ENCODE results near the gene NHSL1. TPM values are rescaled to one million over a fixed set of nuclear protein-coding genes. Genes with fewer than 3 reads are reported as not detected.

NHSL1 gene
- total and polyA plus RNA-seq, 9 of the 15 experiments (the other 6 are each of a cell fraction or from before 2014, with no cell fraction given), result 0.09 to 0.20 TPM; not detected in 7

GRCh38 chr6:138403324-138403800 lies 95.9 kb downstream of the NHSL1 start (continued):
- TF ChIP-seq SMC3 (conservative IDR thresholded peaks at IDR 0.05; ENCODE audit: insufficient read depth, low read depth, low read length) (no peak), ZNF280A (IDR thresholded peaks at IDR 0.05; ENCODE audit: low read depth, partially characterized antibody) (no peak), MTA2 (IDR thresholded peaks at IDR 0.05; ENCODE audit: low read depth) (no peak), RNF2 (IDR thresholded peaks at IDR 0.05) (no peak), ASH1L (IDR thresholded peaks at IDR 0.05; ENCODE audit: borderline replicate concordance, low read depth, partially characterized antibody) (no peak), ZBTB1 (CRISPR knock-in tag; IDR thresholded peaks at IDR 0.05; ENCODE audit: borderline replicate concordance, low read depth) (no peak), ZNF232 (CRISPR knock-in tag; IDR thresholded peaks at IDR 0.05) (no peak), MLX (CRISPR knock-in tag; conservative IDR thresholded peaks at IDR 0.05) (no peak), MEF2A (IDR thresholded peaks at IDR 0.05; ENCODE audit: control insufficient read depth, low read depth, low read length) (no peak), RBM15 (IDR thresholded peaks at IDR 0.05; ENCODE audit: insufficient read depth, low read length) (no peak), ZNF212 (CRISPR knock-in tag; IDR thresholded peaks at IDR 0.05) (0 out of 2 replicates have a peak, but pooled peaks have one; percentile 47), CHD4 (IDR thresholded peaks at IDR 0.05; ENCODE audit: insufficient read depth, insufficient replicate concordance, low read depth, low read length, poor library complexity, severe bottlenecking) (no peak), HIVEP1 (CRISPR knock-in tag; IDR thresholded peaks at IDR 0.05) (0 out of 2 replicates have a peak, but pooled peaks have one; percentile 40)
- TF ChIP-seq, protein P1, sequence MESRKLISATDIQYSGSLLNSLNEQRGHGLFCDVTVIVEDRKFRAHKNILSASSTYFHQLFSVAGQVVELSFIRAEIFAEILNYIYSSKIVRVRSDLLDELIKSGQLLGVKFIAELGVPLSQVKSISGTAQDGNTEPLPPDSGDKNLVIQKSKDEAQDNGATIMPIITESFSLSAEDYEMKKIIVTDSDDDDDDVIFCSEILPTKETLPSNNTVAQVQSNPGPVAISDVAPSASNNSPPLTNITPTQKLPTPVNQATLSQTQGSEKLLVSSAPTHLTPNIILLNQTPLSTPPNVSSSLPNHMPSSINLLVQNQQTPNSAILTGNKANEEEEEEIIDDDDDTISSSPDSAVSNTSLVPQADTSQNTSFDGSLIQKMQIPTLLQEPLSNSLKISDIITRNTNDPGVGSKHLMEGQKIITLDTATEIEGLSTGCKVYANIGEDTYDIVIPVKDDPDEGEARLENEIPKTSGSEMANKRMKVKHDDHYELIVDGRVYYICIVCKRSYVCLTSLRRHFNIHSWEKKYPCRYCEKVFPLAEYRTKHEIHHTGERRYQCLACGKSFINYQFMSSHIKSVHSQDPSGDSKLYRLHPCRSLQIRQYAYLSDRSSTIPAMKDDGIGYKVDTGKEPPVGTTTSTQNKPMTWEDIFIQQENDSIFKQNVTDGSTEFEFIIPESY (CRISPR knock-in tag; IDR thresholded peaks at IDR 0.05), result no peak
- TF ChIP-seq, protein P2, sequence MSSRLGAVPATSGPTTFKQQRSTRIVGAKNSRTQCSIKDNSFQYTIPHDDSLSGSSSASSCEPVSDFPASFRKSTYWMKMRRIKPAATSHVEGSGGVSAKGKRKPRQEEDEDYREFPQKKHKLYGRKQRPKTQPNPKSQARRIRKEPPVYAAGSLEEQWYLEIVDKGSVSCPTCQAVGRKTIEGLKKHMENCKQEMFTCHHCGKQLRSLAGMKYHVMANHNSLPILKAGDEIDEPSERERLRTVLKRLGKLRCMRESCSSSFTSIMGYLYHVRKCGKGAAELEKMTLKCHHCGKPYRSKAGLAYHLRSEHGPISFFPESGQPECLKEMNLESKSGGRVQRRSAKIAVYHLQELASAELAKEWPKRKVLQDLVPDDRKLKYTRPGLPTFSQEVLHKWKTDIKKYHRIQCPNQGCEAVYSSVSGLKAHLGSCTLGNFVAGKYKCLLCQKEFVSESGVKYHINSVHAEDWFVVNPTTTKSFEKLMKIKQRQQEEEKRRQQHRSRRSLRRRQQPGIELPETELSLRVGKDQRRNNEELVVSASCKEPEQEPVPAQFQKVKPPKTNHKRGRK (tag; IDR thresholded peaks at IDR 0.05), result no peak
- TF ChIP-seq, protein P3, sequence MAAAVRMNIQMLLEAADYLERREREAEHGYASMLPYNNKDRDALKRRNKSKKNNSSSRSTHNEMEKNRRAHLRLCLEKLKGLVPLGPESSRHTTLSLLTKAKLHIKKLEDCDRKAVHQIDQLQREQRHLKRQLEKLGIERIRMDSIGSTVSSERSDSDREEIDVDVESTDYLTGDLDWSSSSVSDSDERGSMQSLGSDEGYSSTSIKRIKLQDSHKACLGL (CRISPR knock-in tag; IDR thresholded peaks at IDR 0.05; ENCODE audit: borderline replicate concordance, poor library complexity, severe bottlenecking), result no peak
- TF ChIP-seq, protein P4, sequence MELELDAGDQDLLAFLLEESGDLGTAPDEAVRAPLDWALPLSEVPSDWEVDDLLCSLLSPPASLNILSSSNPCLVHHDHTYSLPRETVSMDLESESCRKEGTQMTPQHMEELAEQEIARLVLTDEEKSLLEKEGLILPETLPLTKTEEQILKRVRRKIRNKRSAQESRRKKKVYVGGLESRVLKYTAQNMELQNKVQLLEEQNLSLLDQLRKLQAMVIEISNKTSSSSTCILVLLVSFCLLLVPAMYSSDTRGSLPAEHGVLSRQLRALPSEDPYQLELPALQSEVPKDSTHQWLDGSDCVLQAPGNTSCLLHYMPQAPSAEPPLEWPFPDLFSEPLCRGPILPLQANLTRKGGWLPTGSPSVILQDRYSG (tag; conservative IDR thresholded peaks at IDR 0.05; ENCODE audit: low read depth), result no peak
- TF ChIP-seq, protein P5, sequence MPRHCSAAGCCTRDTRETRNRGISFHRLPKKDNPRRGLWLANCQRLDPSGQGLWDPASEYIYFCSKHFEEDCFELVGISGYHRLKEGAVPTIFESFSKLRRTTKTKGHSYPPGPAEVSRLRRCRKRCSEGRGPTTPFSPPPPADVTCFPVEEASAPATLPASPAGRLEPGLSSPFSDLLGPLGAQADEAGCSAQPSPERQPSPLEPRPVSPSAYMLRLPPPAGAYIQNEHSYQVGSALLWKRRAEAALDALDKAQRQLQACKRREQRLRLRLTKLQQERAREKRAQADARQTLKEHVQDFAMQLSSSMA (CRISPR knock-in tag; IDR thresholded peaks at IDR 0.05), result no peak

Measured in K562 (cell line).